ENCODE measurements around the gene C1QTNF4.

Gene C1QTNF4

GRCh38 chr11:47626234-47626633 is 32.0 kb upstream of the C1QTNF4 start:
- H3K4me3 ChIP-seq (ENCODE audit: low read depth, low read length) = no peak overlapping the region
- TF ChIP-seq CTCF (IDR thresholded peaks at IDR 0.05; ENCODE audit: low read depth, low read length) = no peak
- no peak for DNase-seq (ENCODE audit: low read depth, low spot score)
- in situ Hi-C loops (cut with HindIII; ENCODE audit: low sequenced_read_pairs) = no loop called here

- H3K4me3 ChIP-seq (ENCODE audit: low read depth, low read length) = no peak overlapping the region
- TF ChIP-seq CTCF (IDR thresholded peaks at IDR 0.05; ENCODE audit: low read depth, low read length) = no peak
- DNase-seq (ENCODE audit: low read depth, low spot score) = no peak
- in situ Hi-C loops (cut with HindIII; ENCODE audit: low sequenced_read_pairs) = no loop called here
Measured at GRCh38 chr11:47620836-47621378, 26.7 kb upstream of the C1QTNF4 start.

GRCh38 chr11:47617417-47617809 is 23.2 kb upstream of the C1QTNF4 start:
- DNase-seq (ENCODE audit: low read depth, low spot score) = peak; percentile 68
- in situ Hi-C loops (cut with HindIII; ENCODE audit: low sequenced_read_pairs) = no loop called here
- no peak overlapping the region for H3K4me3 ChIP-seq (ENCODE audit: low read depth, low read length)
- no peak for TF ChIP-seq CTCF (IDR thresholded peaks at IDR 0.05; ENCODE audit: low read depth, low read length)

GRCh38 chr11:47616726-47617416 is 22.7 kb upstream of the C1QTNF4 start:
- TF ChIP-seq CTCF (IDR thresholded peaks at IDR 0.05; ENCODE audit: low read depth, low read length) = peak; percentile 97
- in situ Hi-C loops (cut with HindIII; ENCODE audit: low sequenced_read_pairs) = no loop called here
- DNase-seq (ENCODE audit: low read depth, low spot score) = peak; percentile 82
- no peak overlapping the region for H3K4me3 ChIP-seq (ENCODE audit: low read depth, low read length)

GRCh38 chr11:47615249-47615648 is 21.0 kb upstream of the C1QTNF4 start:
- DNase-seq (ENCODE audit: low read depth, low spot score) = no peak
- no peak for TF ChIP-seq CTCF (IDR thresholded peaks at IDR 0.05; ENCODE audit: low read depth, low read length)
- H3K4me3 ChIP-seq (ENCODE audit: low read depth, low read length) = no peak overlapping the region
- in situ Hi-C loops (cut with HindIII; ENCODE audit: low sequenced_read_pairs) = no loop called here

GRCh38 chr11:47611348-47611794 is 17.2 kb upstream of the C1QTNF4 start:
- in situ Hi-C loops (cut with HindIII; ENCODE audit: low sequenced_read_pairs) = no loop called here
- DNase-seq (ENCODE audit: low read depth, low spot score) = no peak
- no peak overlapping the region for H3K4me3 ChIP-seq (ENCODE audit: low read depth, low read length)
- TF ChIP-seq CTCF (IDR thresholded peaks at IDR 0.05; ENCODE audit: low read depth, low read length) = no peak
